T-helper 17 cell (primary cell): ENCODE data around the gene RBMS3. TPM values are rescaled to one million over a fixed set of nuclear protein-coding genes. Genes with fewer than 3 reads are reported as not detected.

Experiments
- ATAC-seq: fragments of 150-1000 bp; cut with Tn5 transposase; 2 replicates; pipeline ENCODE4 v1.10.0; 2021; ENCODE audit warnings: mild to moderate bottlenecking, moderate library complexity
- DNase-seq, 3 donors: peaks; one replicate each; pipeline versions ENCODE4 v3.0.0 to v3.0.0-alpha.2; 2020 to 2021
- H3K9me3 ChIP-seq: one replicate; pipeline ENCODE4 v1.7.0; 2013; ENCODE audit warnings: low read length, mild to moderate bottlenecking; ENCODE audit not compliant: control insufficient read depth, poor library complexity, severe bottlenecking
- H3K27ac Mint-ChIP-seq: one replicate; pipeline ENCODE4 v1.8.0; 2022; ENCODE audit warnings: mild to moderate bottlenecking, moderate library complexity, mixed read lengths
- H3K27me3 Mint-ChIP-seq: one replicate; pipeline ENCODE4 v1.8.0; 2022; ENCODE audit warnings: mixed read lengths
- H3K36me3 Mint-ChIP-seq: one replicate; pipeline ENCODE4 v1.8.0; 2022; ENCODE audit warnings: low read depth, mixed read lengths
- H3K4me1 Mint-ChIP-seq: one replicate; pipeline ENCODE4 v1.8.0; 2022; ENCODE audit warnings: mild to moderate bottlenecking, mixed read lengths
- H3K4me3 Mint-ChIP-seq: one replicate; pipeline ENCODE4 v1.8.0; 2022; ENCODE audit warnings: mild to moderate bottlenecking, moderate library complexity, mixed read lengths
- total RNA-seq, 4 donors: library from RNA in 2 of 4; stranded (reverse) in 2 of 4; gene quantifications; one replicate each; pipeline ENCODE4 v1.2.3 and lab custom pipeline; 2022 to 2026

RBMS3 gene
- total RNA-seq, 2 donors from 2014 or later, result 0.37 to 1.7 TPM

DNA sequence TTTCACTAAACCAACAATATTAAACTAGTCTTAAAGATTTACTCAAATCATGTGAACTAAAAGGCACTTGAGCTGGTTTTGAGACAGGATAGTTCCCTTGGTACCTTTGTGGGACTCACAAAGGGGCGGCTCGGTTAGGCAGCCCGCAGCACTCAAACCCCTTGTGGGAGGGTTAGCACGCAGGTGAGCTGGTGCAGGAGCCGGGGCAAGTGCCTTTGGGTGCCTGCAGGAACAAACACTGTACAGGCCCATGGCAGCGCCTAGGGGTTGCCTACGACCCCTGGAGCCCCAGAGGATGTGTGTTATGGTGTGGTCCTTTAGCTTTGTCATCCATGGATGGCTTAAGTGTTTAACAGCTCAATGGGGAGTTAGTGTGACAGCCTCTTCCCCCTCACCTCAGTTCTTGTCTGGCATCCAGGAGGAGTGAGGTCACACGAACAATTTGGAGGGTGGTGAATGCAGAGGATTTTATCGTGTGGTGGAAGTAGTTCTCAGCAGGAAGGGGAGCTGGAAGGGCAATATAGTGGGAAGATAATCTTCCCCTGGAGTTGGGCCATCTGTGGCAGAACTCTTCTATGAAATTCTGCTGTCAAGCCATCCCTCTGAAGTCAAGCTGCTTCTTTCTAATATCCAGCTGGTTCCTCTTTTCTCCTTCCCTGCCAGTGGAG lies 470.9 kb downstream of the RBMS3 start:
- Mint-ChIP-seq H3K27ac (no peak overlapping the region), H3K36me3 (no peaks in the 10 kb centered on the region), H3K27me3 (peaks cover 6% of the 10 kb centered on the region), H3K4me3 (no peak overlapping the region), H3K4me1 (no peaks in the 10 kb centered on the region)
- DNase-seq, result no peak
- no peak for ATAC-seq
- H3K9me3 ChIP-seq, result no peaks in the 10 kb centered on the region

DNA sequence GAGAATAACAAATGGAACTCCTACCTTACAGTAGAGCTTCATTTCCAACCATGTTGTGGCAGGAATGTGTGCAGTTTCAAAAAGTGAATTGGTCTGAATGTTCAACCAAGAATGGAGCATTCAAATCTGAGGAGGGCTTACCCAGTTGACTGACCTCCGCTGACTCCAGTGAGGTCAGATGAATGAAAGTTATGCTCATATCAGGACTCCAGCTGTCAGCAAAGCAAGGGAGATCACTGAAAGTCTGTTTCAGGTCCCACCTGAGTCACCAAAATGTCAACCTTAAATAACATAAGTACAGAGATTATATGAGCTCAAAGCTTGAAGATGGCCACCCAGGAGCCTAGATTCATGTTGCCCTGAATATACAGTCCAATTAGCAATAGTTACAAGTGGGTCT lies 473.5 kb downstream of the RBMS3 start:
- Mint-ChIP-seq H3K4me3 (no peak overlapping the region), H3K36me3 (no peaks in the 10 kb centered on the region), H3K27me3 (no peaks in the 10 kb centered on the region), H3K27ac (no peak overlapping the region), H3K4me1 (no peaks in the 10 kb centered on the region)
- no peak for DNase-seq
- no peak for ATAC-seq
- no peaks in the 10 kb centered on the region for H3K9me3 ChIP-seq

DNA sequence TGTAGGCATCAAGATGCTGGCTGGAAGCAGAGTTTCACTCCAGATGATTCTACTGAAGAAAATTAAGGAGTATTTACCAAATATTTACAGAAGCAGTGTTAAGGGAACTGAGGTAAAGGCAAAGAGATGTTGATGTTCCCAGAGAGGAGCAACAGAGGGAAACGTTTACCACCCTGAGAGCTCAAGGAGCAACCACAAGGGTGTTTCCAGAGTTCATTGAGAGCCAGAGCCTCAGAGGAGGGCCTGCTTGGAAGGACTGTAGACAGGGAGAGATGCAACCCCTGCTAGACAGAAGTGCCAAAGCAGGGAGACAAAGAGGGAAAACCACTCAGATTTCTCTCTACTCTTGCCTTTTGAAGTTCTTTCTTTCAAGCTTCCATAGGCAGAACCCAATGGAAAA lies 474.5 kb downstream of the RBMS3 start:
- H3K27me3 Mint-ChIP-seq, result no peaks in the 10 kb centered on the region
- no peaks in the 10 kb centered on the region for H3K4me1 Mint-ChIP-seq
- DNase-seq (no peak), ATAC-seq (no peak)
- no peaks in the 10 kb centered on the region for H3K9me3 ChIP-seq
- H3K27ac Mint-ChIP-seq, result no peak overlapping the region
- H3K4me3 Mint-ChIP-seq, result no peak overlapping the region
- H3K36me3 Mint-ChIP-seq, result no peaks in the 10 kb centered on the region

DNA sequence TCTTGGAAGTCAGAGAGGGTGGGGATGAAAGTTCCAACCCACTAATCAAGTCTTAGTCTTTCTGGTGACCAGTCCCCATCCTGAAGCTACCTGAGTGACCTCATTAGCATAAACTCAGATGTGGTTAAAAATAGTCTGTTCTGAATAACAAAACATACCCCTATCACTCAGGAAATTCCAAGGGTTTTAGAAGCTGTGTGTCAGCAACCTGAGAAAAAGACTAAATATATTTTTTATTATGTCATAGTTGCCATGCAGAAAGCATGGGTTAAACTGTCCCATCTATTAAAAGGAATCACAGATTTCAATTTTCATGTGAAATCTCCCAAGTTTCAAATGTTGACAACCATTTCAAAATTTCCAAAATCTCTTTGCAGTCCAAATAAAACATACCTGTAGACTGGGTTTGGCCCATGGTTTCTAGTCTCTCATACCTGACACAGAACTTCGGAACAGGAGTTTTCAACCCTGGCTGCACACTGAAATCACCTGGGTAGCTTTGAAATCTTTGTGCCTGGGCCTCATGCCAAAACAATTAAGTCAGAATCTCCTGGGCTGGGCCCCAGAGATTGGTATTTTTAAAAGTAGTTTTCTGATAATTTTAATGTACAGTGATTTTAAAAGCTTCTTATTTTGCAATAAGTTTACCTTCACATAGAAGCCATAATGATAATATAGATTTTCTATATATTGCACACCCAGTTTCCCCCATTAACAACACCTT lies 476.3 kb downstream of the RBMS3 start:
- Mint-ChIP-seq H3K4me3 (no peak overlapping the region), H3K36me3 (no peaks in the 10 kb centered on the region), H3K27me3 (no peaks in the 10 kb centered on the region), H3K27ac (no peak overlapping the region), H3K4me1 (no peaks in the 10 kb centered on the region)
- ATAC-seq (no peak), DNase-seq (no peak)
- H3K9me3 ChIP-seq, result no peaks in the 10 kb centered on the region

DNA sequence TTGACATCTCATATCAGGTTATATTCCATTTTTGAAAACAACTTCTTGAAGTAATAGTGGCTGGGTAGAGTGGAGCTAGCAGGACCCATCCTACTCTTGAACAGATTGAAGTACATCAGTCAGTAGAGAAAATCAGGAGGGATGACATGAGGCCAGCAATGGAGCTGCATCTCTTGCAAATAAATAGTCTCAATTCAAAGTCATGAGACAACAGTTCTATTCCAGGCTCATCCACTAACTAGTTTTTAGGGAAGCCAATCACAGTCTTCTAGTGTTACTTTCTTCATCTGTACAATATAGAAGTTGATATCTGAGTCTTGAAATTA lies 477.2 kb downstream of the RBMS3 start:
- DNase-seq (no peak), ATAC-seq (no peak)
- Mint-ChIP-seq H3K4me3 (no peak overlapping the region), H3K27me3 (no peaks in the 10 kb centered on the region), H3K27ac (no peak overlapping the region), H3K4me1 (no peaks in the 10 kb centered on the region), H3K36me3 (no peaks in the 10 kb centered on the region)
- no peaks in the 10 kb centered on the region for H3K9me3 ChIP-seq

DNA sequence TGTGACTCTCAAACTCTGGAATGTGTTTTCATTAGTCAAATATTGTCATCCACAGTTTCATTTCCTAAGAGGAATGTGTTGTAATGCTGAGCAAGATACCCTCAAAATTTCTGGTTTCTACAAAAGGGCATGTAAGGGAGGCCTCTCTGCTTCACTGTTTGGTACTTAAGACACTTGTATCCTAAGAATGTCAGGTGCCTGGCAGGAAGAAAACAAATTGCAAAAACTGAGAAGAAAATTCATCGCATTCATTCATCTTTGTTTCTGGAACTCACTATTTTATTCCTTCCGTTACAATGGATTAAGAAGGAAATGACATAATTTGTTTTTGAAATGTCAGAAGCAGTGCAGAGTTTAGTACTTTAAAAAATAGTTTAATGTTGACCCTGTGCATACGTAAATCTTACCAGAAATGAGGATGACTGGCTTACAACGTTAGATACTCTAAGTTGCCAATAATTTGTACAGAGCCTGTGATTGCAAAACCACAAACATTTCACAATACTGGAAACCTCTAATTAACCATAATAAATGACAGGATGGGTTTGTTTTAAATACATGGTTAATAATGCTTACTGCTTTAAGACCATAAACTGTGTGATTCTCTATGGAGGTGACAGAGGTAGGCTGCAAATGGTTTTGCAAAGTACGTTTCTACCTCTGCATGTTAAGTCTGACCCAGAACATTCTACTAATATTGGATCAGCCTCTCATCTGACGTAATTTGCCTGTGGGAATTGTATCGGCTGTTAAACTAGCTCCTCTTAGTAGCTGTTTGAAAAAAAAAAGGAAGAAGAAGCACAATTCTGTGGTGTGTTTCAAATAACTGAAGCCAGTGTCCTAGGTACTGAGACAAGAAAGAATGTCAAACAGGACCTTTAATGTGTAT lies 477.8 kb downstream of the RBMS3 start:
- DNase-seq (no peak), ATAC-seq (no peak)
- H3K9me3 ChIP-seq, result no peaks in the 10 kb centered on the region
- H3K4me3 Mint-ChIP-seq, result no peak overlapping the region
- no peaks in the 10 kb centered on the region for H3K27me3 Mint-ChIP-seq
- no peaks in the 10 kb centered on the region for H3K36me3 Mint-ChIP-seq
- no peaks in the 10 kb centered on the region for H3K4me1 Mint-ChIP-seq
- no peak overlapping the region for H3K27ac Mint-ChIP-seq

DNA sequence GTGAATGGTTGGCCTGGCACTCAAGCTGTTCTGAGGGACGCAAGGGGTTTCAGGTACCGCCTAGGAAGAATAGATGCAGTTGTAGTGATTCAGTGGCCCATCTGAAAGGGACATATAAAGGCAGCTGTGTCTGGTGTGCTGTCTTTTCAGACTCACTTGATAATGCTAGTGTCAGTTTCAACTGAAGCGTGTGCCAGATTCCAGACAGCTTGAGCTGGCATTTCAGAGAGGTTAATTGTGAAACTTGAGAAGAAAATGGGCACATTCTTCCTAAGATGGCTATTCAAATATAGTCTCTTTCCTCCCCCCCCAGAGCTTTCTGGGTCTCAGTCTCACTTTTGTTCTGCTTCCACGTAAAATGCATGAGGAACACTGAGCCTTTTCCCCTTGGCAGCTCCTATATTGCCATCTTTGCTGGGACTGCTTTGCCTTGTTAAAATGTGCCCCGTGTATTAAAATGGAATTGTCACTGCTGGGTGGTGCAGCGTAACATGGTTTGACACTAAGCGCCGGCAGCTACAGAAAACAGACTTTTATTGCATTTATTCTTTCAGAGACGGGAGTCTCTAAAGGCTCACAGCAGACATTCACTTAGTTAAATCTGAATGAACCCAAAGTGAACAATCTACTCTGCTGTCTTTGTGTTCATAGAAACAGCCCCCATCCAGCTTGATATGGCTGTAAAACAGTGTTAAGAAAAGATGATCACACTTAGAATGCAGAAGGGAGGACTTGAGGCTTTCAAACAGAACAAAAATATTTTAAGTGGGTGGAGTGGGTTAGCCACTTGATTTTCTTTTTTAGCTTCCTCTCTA lies 478.7 kb downstream of the RBMS3 start:
- no peaks in the 10 kb centered on the region for H3K4me1 Mint-ChIP-seq
- H3K9me3 ChIP-seq, result no peaks in the 10 kb centered on the region
- H3K27me3 Mint-ChIP-seq, result no peaks in the 10 kb centered on the region
- no peak overlapping the region for H3K27ac Mint-ChIP-seq
- no peak for ATAC-seq
- H3K4me3 Mint-ChIP-seq, result no peak overlapping the region
- no peaks in the 10 kb centered on the region for H3K36me3 Mint-ChIP-seq
- no peak for DNase-seq

DNA sequence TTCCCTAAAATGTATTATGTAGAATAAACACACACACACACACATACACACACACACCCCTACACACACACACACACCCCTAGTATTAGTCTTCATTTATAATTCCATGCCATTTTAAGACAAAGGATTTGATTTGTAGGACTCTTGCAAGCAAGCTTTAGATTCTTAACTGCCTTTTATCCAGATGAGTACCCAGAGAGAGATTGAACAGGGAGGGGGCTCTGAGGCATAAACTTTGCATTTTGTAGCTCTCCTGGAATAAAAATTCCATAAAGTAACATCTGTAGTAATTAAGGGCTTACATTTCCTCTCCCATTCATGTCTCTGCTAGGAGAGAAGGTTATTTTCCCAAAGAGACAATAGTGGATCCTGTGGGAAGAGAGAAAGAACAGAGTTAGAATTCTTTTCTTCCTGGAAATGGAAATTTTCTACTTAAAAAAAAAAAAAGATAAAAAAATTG lies 479.4 kb downstream of the RBMS3 start:
- H3K4me1 Mint-ChIP-seq, result no peaks in the 10 kb centered on the region
- H3K36me3 Mint-ChIP-seq, result no peaks in the 10 kb centered on the region
- H3K9me3 ChIP-seq, result no peaks in the 10 kb centered on the region
- ATAC-seq (no peak), DNase-seq (no peak)
- H3K27ac Mint-ChIP-seq, result no peak overlapping the region
- no peak overlapping the region for H3K4me3 Mint-ChIP-seq
- H3K27me3 Mint-ChIP-seq, result no peaks in the 10 kb centered on the region

DNA sequence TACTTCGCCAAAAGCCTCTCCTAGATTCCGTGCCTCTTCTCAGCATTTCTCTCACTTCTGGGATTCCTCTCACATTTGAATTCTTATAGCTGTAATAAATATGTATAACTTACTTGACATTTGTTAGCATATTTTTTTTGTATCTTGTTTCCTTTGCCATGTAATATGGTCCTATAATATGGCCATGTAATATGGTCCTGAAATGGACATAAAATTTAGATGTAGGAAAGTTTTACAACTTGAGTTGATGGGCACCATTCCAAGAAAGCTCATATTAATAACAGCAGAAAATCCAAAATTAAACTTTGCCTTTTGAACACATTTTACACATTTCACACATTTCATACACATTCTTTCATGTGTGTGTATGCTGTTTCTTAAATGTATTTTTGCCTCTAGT lies 480.6 kb downstream of the RBMS3 start:
- Mint-ChIP-seq H3K4me1 (no peaks in the 10 kb centered on the region), H3K27ac (no peak overlapping the region), H3K4me3 (no peak overlapping the region), H3K36me3 (no peaks in the 10 kb centered on the region), H3K27me3 (peaks cover 6% of the 10 kb centered on the region)
- H3K9me3 ChIP-seq, result no peaks in the 10 kb centered on the region
- DNase-seq (no peak), ATAC-seq (no peak)

DNA sequence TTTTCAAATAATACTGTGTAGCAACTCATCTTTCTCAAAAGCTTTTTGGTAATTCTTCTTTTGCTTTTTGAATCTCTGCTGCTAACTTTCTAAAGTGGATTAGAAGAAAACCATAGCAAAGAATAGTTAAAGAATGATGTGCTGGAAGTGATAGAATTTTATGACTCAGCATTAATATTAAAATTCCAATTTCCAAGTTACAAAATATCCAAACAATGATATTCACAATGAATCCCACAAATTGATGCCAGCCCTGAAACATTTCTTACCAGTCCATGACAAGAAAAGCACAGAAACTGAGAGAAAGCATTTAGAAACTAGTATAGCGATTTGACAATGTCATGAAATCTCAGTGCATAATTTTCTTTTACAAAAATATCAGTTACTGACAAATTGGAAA lies 482.2 kb downstream of the RBMS3 start:
- no peaks in the 10 kb centered on the region for H3K4me1 Mint-ChIP-seq
- no peak overlapping the region for H3K4me3 Mint-ChIP-seq
- DNase-seq (no peak), ATAC-seq (no peak)
- no peaks in the 10 kb centered on the region for H3K36me3 Mint-ChIP-seq
- no peak overlapping the region for H3K27ac Mint-ChIP-seq
- no peaks in the 10 kb centered on the region for H3K9me3 ChIP-seq
- peaks cover 6% of the 10 kb centered on the region for H3K27me3 Mint-ChIP-seq

DNA sequence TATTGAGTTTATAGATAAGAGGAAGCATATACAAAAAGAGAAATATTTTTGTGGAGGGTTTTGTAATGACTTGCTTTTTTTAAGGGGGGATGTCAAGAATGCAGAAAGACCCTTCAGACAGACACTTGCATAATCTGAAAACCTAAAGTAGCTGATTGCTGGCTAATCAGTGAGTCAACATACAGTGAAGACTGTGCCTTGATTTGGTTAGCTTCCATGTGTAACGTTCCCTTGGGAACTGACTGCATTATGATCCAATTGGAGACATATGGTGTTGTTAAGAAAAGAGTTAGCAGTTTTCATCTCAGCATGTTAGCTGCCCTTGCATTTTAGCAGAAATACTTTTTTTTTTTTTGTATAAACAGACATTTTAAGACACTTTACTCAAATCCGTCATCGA lies 483.2 kb downstream of the RBMS3 start:
- no peak overlapping the region for H3K4me3 Mint-ChIP-seq
- no peak overlapping the region for H3K27ac Mint-ChIP-seq
- H3K36me3 Mint-ChIP-seq, result no peaks in the 10 kb centered on the region
- H3K9me3 ChIP-seq, result no peaks in the 10 kb centered on the region
- DNase-seq, result no peak
- no peaks in the 10 kb centered on the region for H3K4me1 Mint-ChIP-seq
- ATAC-seq, result no peak
- peaks cover 6% of the 10 kb centered on the region for H3K27me3 Mint-ChIP-seq

DNA sequence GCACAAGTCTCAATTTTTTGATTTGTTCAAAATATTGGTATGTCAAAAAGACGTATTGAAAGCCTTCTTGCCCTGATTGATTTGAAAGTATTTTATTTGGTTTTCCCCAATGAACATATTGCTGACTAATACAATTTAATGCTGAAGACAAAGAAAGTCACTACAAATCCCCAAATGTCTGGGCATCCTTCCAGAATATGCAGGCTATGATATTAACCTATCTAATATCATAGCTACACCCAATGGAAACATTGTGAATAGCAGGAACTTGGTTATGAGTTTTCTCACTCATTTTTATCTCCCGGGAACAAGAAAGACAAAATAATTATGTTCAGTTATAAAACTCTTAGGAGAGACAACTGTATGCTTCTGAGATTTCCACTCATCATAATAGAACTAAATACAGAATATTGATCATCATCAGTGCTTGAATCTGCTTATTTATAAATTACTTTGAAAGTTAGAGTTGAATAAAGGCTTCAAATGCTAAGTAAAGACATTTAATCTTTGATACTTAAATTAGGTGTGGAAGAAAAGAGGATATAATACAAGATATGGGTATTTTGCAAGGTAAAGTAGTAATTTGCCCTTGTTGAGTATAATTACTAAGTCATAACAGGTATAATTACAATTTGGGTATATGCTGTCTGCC lies 483.9 kb downstream of the RBMS3 start:
- no peaks in the 10 kb centered on the region for H3K36me3 Mint-ChIP-seq
- DNase-seq, result no peak
- no peaks in the 10 kb centered on the region for H3K9me3 ChIP-seq
- H3K27ac Mint-ChIP-seq, result no peak overlapping the region
- no peaks in the 10 kb centered on the region for H3K4me1 Mint-ChIP-seq
- no peak overlapping the region for H3K4me3 Mint-ChIP-seq
- H3K27me3 Mint-ChIP-seq, result peaks cover 6% of the 10 kb centered on the region
- no peak for ATAC-seq
